Measurements from ENCODE around the gene TMTC3. TPM values are rescaled to one million over a fixed set of nuclear protein-coding genes. Genes with fewer than 3 reads are reported as not detected.

Gene TMTC3
- total and polyA plus RNA-seq, 3 donors from 2014 or later, result 5.7 to 16.1 (median 12.7) TPM

DNA sequence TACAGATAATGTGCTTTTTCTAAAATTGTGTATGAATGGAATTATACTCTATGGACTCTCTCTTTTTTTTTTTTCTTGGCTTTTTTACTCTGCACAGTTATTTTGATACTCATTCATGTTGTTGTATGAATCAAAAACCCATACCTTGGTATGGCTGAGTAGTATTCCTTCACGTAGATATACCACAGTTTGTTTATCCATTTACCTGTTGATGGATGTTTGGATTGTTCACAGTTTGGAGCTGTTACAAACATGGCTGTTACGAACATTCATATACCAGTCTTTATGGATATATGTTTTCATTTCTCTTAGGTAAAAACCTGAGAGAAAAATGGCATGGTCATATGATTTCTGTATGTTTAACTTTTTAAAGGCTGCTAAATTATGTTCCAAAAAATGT, 43.2 kb downstream of the TMTC3 start:
- no peaks in the 10 kb centered on the region for H3K36me3 ChIP-seq (ENCODE audit: low read depth, missing control alignments)
- no peaks in the 10 kb centered on the region for H3K27me3 ChIP-seq
- TF ChIP-seq, protein P1, sequence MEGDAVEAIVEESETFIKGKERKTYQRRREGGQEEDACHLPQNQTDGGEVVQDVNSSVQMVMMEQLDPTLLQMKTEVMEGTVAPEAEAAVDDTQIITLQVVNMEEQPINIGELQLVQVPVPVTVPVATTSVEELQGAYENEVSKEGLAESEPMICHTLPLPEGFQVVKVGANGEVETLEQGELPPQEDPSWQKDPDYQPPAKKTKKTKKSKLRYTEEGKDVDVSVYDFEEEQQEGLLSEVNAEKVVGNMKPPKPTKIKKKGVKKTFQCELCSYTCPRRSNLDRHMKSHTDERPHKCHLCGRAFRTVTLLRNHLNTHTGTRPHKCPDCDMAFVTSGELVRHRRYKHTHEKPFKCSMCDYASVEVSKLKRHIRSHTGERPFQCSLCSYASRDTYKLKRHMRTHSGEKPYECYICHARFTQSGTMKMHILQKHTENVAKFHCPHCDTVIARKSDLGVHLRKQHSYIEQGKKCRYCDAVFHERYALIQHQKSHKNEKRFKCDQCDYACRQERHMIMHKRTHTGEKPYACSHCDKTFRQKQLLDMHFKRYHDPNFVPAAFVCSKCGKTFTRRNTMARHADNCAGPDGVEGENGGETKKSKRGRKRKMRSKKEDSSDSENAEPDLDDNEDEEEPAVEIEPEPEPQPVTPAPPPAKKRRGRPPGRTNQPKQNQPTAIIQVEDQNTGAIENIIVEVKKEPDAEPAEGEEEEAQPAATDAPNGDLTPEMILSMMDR (IDR thresholded peaks at IDR 0.05), result no peak
- TF ChIP-seq POLR2A (IDR thresholded peaks at IDR 0.05), result no peak
- intact Hi-C loops (cut with DNase I; ENCODE audit: low total_unique reads), result no loop called here
- no peak overlapping the region for H3K27ac ChIP-seq
- no peak for DNase-seq
- no peak overlapping the region for H3K4me3 ChIP-seq
- no peaks in the 10 kb centered on the region for H3K4me1 ChIP-seq
- H3K9me3 ChIP-seq, result no peaks in the 10 kb centered on the region
- 97 to 98% methylated on average over 2 of the region's 2 CpGs for WGBS, 2 donors

DNA sequence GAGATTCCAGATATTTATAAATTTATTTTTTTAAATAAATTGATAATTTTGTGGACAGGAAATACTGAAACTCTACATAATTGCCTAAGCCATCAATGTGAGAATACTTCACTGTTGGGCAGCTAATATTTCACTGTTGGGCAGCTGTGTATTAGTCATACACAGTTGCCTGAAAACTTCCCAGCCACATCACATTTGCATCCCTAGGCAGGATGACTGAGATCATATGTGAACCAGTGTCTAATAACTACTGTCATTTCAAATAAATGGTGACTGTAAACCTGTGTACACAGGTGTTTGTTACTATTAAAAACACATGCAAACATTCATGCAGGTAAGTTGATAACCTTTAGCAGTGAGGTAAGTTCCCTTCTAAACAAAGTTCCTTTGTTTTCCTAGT, 43.9 kb downstream of the TMTC3 start:
- Histone ChIP-seq H3K9me3 (no peaks in the 10 kb centered on the region), H3K4me1 (no peaks in the 10 kb centered on the region), H3K36me3 (ENCODE audit: low read depth, missing control alignments) (no peaks in the 10 kb centered on the region), H3K4me3 (no peak overlapping the region), H3K27me3 (no peaks in the 10 kb centered on the region), H3K27ac (no peak overlapping the region)
- no peak for DNase-seq
- TF ChIP-seq, protein P1 (IDR thresholded peaks at IDR 0.05), result no peak
- TF ChIP-seq POLR2A (IDR thresholded peaks at IDR 0.05), result no peak
- intact Hi-C loops (cut with DNase I; ENCODE audit: low total_unique reads), result no loop called here

DNA sequence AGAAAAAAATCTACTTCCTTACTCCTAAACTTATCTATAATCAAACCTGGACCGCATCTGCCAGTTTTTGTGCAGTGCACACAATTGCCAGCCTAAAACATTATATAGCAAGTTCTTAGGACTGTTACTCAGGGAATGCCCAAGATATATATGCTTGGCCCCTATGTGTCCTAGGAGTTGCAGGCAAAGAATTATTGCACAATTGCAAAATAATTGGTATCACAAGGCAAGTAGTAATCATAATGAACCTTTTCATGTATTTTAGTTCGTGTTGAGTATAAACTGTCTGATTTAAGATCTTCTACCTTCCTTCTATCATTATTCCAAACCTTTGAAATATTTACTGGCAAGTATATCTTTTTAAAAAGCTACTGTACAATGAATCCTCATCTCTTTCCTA, 45.5 kb downstream of the TMTC3 start:
- intact Hi-C loops (cut with DNase I; ENCODE audit: low total_unique reads), result no loop called here
- 85 to 86% methylated on average over 2 of the region's 2 CpGs for WGBS, 2 donors

DNA sequence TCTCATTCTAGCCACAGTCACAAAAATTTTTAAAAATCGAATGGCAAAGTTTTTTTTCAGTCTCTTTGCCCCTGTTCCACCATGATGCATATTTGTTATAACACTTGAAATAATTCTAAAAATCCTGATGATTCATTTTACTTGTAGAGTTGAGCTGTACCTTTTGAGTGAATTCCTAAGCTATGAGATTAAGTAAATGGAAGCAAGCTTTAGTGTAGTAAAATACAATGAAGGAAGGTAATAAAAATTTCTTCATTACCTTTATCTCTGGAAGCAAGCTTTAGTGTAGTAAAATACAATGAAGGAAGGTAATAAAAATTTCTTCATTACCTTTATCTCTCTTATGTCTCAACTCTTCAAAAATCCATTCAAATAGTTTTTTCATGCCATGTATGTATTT, 46.1 kb downstream of the TMTC3 start:
- H3K4me3 ChIP-seq, result no peak overlapping the region
- no peaks in the 10 kb centered on the region for H3K4me1 ChIP-seq
- TF ChIP-seq POLR2A (IDR thresholded peaks at IDR 0.05), result no peak
- TF ChIP-seq, protein P1 (IDR thresholded peaks at IDR 0.05), result no peak
- no peaks in the 10 kb centered on the region for H3K36me3 ChIP-seq (ENCODE audit: low read depth, missing control alignments)
- intact Hi-C loops (cut with DNase I; ENCODE audit: low total_unique reads), result no loop called here
- no peaks in the 10 kb centered on the region for H3K27me3 ChIP-seq
- H3K9me3 ChIP-seq, result no peaks in the 10 kb centered on the region
- DNase-seq, result no peak
- 87 to 94% methylated on average over 1 of the region's 1 CpG for WGBS, 2 donors
- no peak overlapping the region for H3K27ac ChIP-seq

More for the DNA sequence above, 45.5 kb downstream of the TMTC3 start:
- no peaks in the 10 kb centered on the region for H3K27me3 ChIP-seq
- H3K36me3 ChIP-seq (ENCODE audit: low read depth, missing control alignments), result no peaks in the 10 kb centered on the region
- H3K4me3 ChIP-seq, result no peak overlapping the region
- no peak for DNase-seq
- TF ChIP-seq, protein P1 (IDR thresholded peaks at IDR 0.05), result no peak
- no peak for TF ChIP-seq POLR2A (IDR thresholded peaks at IDR 0.05)
- H3K27ac ChIP-seq, result no peak overlapping the region
- no peaks in the 10 kb centered on the region for H3K9me3 ChIP-seq
- H3K4me1 ChIP-seq, result no peaks in the 10 kb centered on the region

DNA sequence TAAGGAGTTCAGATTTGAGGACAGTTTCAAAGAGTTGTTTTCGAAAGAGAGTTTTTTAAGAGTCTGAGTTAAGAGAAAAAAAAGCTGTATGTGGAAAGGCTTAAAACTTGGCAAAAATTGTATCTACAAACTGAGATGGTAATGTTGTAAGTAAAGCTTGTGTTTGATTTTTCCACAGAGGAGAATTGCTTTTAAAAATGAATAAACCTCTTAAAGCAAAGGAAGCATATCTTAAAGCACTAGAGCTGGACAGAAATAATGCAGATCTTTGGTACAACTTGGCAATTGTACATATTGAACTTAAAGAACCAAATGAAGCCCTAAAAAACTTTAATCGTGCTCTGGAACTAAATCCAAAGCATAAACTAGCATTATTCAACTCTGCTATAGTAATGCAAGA, 50.3 kb downstream of the TMTC3 start:
- no peak overlapping the region for H3K4me3 ChIP-seq
- H3K36me3 ChIP-seq (ENCODE audit: low read depth, missing control alignments), result no peaks in the 10 kb centered on the region
- intact Hi-C loops (cut with DNase I; ENCODE audit: low total_unique reads), result no loop called here
- no peak for TF ChIP-seq POLR2A (IDR thresholded peaks at IDR 0.05)
- TF ChIP-seq, protein P1 (IDR thresholded peaks at IDR 0.05), result no peak
- H3K4me1 ChIP-seq, result no peaks in the 10 kb centered on the region
- DNase-seq, result no peak
- H3K9me3 ChIP-seq, result no peaks in the 10 kb centered on the region
- WGBS, 2 donors, result 85 to 91% methylated on average over 2 of the region's 2 CpGs
- no peak overlapping the region for H3K27ac ChIP-seq
- no peaks in the 10 kb centered on the region for H3K27me3 ChIP-seq

Measured in testis (tissue), 3 donors.